ENCODE results near the gene SLC27A5. TPM values are rescaled to one million over a fixed set of nuclear protein-coding genes. Genes with fewer than 3 reads are reported as not detected.

SLC27A5 gene
- total and polyA plus RNA-seq, 12 donors = 2.2 to 7.9 (median 4.3) TPM

GRCh38 chr19:58538257-58539168, 26.7 kb upstream of the SLC27A5 start:
- Histone ChIP-seq H3K4me3 (peak overlapping the region; percentile 14 to 53 (median 38)), H3K9me3 (no peaks in the 10 kb centered on the region), H3K27ac (peak overlapping the region in 9 of 10 donors; percentile 1 to 67 (median 45)), H3K27me3 (peaks cover 0 to 22% (median 16%) of the 10 kb centered on the region in 7 donors), H3K36me3 (no peaks in the 10 kb centered on the region), H3K4me1 (peaks cover 3 to 17% (median 13%) of the 10 kb centered on the region in 9 donors)
- intact Hi-C loops (cut with DNase I) = no loop called here
- TF ChIP-seq CTCF (IDR thresholded peaks at IDR 0.05) = no peak
- WGBS, 2 donors = 1 to 3% methylated on average over 52 to 55 of the region's 55 CpGs
- ATAC-seq (peak; percentile 79 to 93 (median 90)), DNase-seq (peak; percentile 53 to 54)

- DNase-seq = no peak
- Histone ChIP-seq H3K27me3 (peaks cover 0 to 22% (median 17%) of the 10 kb centered on the region in 7 donors), H3K9me3 (no peaks in the 10 kb centered on the region), H3K27ac (no peak overlapping the region), H3K4me1 (peaks cover 0 to 11% (median 8%) of the 10 kb centered on the region in 9 donors), H3K4me3 (no peak overlapping the region), H3K36me3 (no peaks in the 10 kb centered on the region)
- no peak for TF ChIP-seq CTCF (IDR thresholded peaks at IDR 0.05)
- WGBS, 2 donors = 88 to 90% methylated on average over 8 of the region's 8 CpGs
- ATAC-seq = peak in 2 of 8 donors; percentile 24 to 57
- intact Hi-C loops (cut with DNase I) = no loop called here
These were observed 25.3 kb upstream of the SLC27A5 start for GRCh38 chr19:58536852-58537798.

GRCh38 chr19:58535857-58536256, 24.1 kb upstream of the SLC27A5 start:
- no peak for ATAC-seq
- WGBS, 2 donors = 92 to 97% methylated on average over 3 of the region's 3 CpGs
- H3K4me1 ChIP-seq = peaks cover 0 to 11% (median 8%) of the 10 kb centered on the region in 9 donors
- intact Hi-C loops (cut with DNase I) = no loop called here
- H3K4me3 ChIP-seq = no peak overlapping the region
- no peak overlapping the region for H3K27ac ChIP-seq
- TF ChIP-seq CTCF (IDR thresholded peaks at IDR 0.05) = no peak
- H3K27me3 ChIP-seq = peaks cover 0 to 22% (median 17%) of the 10 kb centered on the region in 7 donors
- no peaks in the 10 kb centered on the region for H3K9me3 ChIP-seq
- DNase-seq = no peak
- H3K36me3 ChIP-seq = no peaks in the 10 kb centered on the region
